GM12891 (cell line): ENCODE measurements around the gene RRAD.

Experiments used
- PAX5 ChIP-seq: IDR thresholded peaks from 2 replicates; pipeline ENCODE4 v1.6.1; 2011; ENCODE audit warnings: low read length, moderate library complexity, mild to moderate bottlenecking; ENCODE audit not compliant: insufficient read depth, severe bottlenecking
- POLR2A ChIP-seq: IDR thresholded peaks from 2 replicates; pipeline ENCODE4 v1.6.1; 2011; ENCODE audit warnings: low read depth, low read length, control low read depth
- POLR2AphosphoS5 ChIP-seq: IDR thresholded peaks from 2 replicates; pipeline ENCODE4 v1.6.1; 2011; ENCODE audit warnings: low read depth, low read length, control low read depth
- POU2F2 ChIP-seq: IDR thresholded peaks from 2 replicates; pipeline ENCODE4 v1.6.1; 2011; ENCODE audit warnings: low read depth, mild to moderate bottlenecking, control low read depth, low read length, moderate library complexity
- SPI1 ChIP-seq: IDR thresholded peaks from 2 replicates; pipeline ENCODE4 v1.6.1; 2011; ENCODE audit warnings: low read depth, low read length, control low read depth
- TAF1 ChIP-seq: IDR thresholded peaks from 2 replicates; pipeline ENCODE4 v1.6.1; 2011; ENCODE audit warnings: low read depth, low read length, control low read depth

- no peak for TF ChIP-seq POLR2AphosphoS5
- no peak for TF ChIP-seq POLR2A
- TF ChIP-seq POU2F2 = no peak
- no peak for TF ChIP-seq SPI1
- no peak for TF ChIP-seq TAF1
- no peak for TF ChIP-seq PAX5
These were observed 20.9 kb downstream of the RRAD start for GRCh38 chr16:66904428-66904845.
